HG03571 (cell line): ENCODE data around the gene UBE3C.
"Not testable (repeated sequence)": the region's sequence is repeated elsewhere in the genome, so short reads cannot be mapped to it uniquely, and the experiment has no call there.

Experiments used
- ATAC-seq: cut with Tn5 transposase; IDR thresholded peaks from one replicate; pipeline ENCODE4 v1.9.1; 2021; ENCODE audit not compliant: unreplicated experiment

Gene UBE3C

DNA sequence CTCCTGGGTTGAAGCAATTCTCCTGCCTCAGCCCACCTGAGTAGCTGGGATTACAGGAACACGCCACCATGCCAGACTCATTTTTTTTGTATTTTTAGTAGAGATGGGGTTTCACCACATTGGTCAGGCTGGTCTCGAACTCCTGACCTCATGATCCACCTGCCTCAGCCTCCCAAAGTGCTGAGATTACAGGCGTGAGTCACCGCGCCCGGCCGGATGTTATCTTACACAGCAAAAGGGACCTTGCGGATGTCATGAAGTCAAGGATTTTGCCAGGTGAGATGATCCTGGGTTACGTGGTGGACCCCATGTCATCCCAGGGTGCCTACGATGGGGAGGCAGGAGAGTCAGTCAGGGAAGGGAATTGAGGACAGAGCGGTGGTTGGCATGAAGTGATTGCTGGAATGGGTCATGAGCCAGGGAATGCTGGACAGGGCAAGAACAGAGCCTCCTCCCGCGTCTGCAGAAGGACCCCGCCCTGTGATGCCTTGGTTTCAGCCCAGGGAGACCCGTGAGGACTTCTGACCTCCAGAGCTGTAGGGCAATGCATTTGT, 8.7 kb upstream of the UBE3C start:
- ATAC-seq: no peak

GRCh38 chr7:157130849-157131248, 7.9 kb upstream of the UBE3C start:
- ATAC-seq: not testable (repeated sequence)

GRCh38 chr7:157132796-157133195, 5.9 kb upstream of the UBE3C start:
- no peak for ATAC-seq

GRCh38 chr7:157133304-157133703, 5.4 kb upstream of the UBE3C start:
- no peak for ATAC-seq

DNA sequence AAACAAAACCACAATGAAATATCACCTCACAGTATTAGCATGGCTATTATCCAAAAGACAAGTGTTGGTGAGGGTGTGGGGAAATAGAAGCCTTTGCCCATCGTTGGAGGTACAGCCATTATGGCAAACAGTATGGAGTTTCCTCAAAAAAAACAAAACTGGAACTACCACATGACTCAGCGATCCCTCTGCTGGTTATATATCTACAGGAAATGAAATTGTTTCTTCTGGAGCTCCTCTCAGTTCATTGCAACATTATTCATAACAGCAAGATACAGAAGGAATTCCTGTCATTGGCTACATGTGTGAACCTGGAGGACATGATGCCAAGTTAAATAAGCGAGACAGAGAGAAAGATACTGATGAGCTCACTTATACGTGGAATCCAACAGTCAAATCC, 2.4 kb upstream of the UBE3C start:
- no peak for ATAC-seq

- ATAC-seq: no peak
Observed at GRCh38 chr7:157138101-157138423, 664 bp upstream of the UBE3C start.

DNA sequence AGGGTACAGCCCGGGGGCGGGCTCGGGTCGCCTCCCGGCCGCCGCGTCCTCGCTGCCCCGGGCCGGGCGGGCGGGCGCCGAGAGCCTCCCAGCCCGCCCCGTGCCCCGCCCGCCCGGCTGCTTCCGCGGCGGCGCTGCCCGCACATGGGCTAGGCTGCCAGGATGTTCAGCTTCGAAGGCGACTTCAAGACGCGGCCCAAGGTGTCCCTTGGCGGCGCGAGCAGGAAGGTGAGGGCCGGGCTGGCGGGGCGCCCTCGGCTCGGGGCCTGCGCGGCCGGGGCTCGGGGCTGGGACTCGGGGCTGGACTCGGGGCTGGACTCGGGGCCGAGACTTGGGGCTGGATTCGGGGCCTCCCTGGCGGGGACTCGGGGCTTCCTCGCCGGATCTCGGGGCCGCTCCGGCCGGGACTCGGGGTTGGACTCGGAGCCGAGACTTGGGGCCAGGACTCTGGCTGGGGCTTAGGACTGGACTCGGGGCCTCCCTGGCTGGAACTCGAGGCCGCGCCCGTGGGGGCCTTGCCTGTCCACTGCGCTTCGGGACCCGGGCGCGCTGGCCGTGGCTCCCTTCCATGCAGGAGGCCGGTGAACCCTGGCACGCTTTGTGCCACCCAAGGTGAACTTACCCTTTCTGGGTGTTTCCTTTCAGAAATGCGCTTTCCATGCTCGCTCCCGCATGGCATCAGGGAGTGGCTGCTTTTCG, 534 bp downstream of the UBE3C start:
- ATAC-seq: peak; percentile 58

GRCh38 chr7:157139810-157140510, 1.2 kb downstream of the UBE3C start:
- ATAC-seq: no peak

DNA sequence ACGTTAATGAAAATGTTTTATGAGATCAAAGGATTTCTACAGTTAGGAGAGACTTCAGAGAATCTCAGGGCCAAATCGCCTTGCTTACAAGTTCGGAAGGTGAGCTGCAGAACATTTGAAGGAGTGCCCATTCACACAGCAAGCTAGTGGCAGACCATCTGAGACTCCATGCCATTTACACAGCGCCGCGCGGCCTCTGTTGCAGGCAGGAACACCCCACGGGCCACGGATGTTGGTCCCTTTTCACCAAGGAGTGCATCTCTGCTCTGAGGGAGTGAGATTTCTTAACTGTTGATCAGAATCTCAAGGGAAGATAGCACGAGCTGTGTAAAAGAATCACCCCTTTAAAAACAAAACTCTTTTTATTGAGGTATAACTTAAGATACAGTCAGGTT, 1.8 kb downstream of the UBE3C start:
- ATAC-seq: no peak

GRCh38 chr7:157141525-157142060, 2.9 kb downstream of the UBE3C start:
- no peak for ATAC-seq

DNA sequence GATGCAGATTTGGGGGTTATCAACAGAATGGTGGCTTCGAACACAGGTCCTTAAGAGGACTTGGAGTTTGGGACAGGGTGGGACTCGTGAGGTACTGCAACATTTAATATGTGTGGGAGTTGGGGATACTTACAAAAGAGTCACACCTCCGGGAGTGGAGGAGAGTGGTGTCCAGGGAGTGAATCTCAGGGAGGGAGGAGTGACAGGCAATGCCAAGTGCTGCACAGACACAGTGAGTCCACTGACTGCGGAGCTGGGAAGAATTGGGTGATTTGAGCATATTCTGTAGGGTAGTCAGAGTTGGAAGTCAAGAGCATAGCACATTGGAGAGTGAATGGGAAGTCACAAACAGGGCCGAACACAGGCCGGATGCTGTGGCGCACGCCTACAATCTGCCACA, 5.1 kb downstream of the UBE3C start:
- ATAC-seq: no peak

GRCh38 chr7:157149317-157149716, 10.6 kb downstream of the UBE3C start:
- ATAC-seq: no peak

DNA sequence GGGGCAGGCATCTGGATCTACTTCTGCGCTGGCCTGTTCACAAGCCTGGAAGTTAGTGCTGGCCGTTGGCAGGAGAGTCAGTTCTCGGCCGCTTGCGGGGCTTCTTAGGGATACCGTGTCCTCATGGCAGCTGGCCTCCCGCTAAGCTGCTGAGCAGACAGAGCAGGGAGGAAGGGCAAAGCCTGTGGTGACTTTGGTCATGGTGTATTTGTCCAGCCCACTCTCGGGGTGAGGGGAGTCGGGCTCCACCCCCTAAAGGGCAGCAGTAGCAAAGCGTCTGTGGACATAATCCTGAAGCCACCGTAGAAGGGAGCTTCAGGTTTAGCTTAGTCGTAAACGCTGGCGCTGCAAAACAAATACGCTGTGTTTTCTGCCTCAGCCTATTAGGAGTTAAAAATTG, 12.2 kb downstream of the UBE3C start:
- ATAC-seq: no peak

- ATAC-seq: no peak
Observed at GRCh38 chr7:157151626-157152339, 13.1 kb downstream of the UBE3C start.

GRCh38 chr7:157152391-157152937, 13.7 kb downstream of the UBE3C start:
- ATAC-seq: no peak

GRCh38 chr7:157153260-157153659, 14.5 kb downstream of the UBE3C start:
- ATAC-seq: no peak

DNA sequence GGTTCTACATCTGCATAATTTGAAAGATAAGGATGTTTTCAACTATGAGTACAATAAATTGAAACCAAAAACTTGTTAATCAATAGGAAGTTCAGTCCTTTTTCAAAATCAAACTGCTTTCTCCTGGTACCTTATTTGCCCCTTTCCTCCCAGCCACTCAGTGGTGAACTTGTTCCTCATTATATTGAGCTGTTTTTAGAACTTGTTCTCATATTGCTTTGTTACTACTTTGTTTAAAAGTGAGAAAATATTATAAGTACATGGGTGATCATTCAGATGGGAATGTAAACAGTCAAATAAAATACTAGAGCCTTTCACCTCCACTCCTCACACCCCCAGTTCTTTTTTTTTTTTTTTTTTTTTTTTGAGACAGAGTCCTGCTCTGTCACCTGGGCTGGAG, 17.2 kb downstream of the UBE3C start:
- no peak for ATAC-seq

DNA sequence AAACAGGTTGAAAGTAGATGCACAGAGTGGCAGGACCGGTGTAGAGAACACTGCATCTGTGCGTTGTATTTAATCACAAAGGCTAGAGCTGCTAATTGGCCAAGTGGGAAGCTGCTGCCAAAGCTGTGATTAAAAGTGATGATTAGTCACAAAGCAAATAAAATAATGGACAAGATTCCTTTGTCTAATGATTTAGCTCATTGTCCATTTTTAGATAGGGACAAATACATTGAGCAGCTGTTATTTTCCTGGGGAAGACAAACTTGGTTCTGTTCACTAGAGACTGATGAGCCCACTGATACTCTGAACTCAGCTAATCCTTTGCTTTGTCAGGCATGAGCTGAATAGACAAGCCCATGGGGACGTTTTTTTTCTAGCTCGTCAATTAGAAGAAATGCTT, 19.7 kb downstream of the UBE3C start:
- ATAC-seq: no peak

GRCh38 chr7:157159537-157159936, 20.8 kb downstream of the UBE3C start:
- not testable (repeated sequence) for ATAC-seq

GRCh38 chr7:157160433-157160832, 21.7 kb downstream of the UBE3C start:
- ATAC-seq: no peak

- ATAC-seq: no peak
Observed at GRCh38 chr7:157165987-157166386, 27.3 kb downstream of the UBE3C start.
